Stimulated activated CD4-positive, alpha-beta T cell treated with anti-CD3 and anti-CD28 coated beads, Interleukin-4, amount 100 ng/mL, for 4 hours (primary cell): ENCODE measurements around the gene ZBED4.

Experiments
- DNase-seq, 2 experiments: peaks; one replicate each; pipeline ENCODE4 v3.0.0-alpha.2; 2020

The ZBED4 gene

DNA sequence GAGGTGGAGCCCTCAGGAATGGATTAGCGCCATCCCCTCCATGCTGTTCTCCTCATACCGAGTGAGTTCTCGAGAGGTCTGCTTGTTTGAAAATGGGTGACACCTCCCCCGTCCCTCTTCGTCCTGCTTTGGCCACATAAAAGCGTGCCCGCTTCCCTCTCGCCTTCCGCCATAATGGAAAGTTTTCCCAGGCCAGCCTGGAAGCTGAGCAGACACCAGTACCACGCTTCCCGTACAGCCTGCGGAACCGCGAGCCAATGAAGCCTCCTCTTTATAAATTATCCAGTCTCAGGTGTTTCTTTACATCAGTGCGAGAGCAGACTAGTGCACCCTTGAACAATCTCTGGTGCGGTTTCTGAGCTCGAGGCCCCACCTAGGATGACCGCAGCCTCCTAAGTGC is 51.8 kb downstream of the ZBED4 start:
- DNase-seq: no peak

DNA sequence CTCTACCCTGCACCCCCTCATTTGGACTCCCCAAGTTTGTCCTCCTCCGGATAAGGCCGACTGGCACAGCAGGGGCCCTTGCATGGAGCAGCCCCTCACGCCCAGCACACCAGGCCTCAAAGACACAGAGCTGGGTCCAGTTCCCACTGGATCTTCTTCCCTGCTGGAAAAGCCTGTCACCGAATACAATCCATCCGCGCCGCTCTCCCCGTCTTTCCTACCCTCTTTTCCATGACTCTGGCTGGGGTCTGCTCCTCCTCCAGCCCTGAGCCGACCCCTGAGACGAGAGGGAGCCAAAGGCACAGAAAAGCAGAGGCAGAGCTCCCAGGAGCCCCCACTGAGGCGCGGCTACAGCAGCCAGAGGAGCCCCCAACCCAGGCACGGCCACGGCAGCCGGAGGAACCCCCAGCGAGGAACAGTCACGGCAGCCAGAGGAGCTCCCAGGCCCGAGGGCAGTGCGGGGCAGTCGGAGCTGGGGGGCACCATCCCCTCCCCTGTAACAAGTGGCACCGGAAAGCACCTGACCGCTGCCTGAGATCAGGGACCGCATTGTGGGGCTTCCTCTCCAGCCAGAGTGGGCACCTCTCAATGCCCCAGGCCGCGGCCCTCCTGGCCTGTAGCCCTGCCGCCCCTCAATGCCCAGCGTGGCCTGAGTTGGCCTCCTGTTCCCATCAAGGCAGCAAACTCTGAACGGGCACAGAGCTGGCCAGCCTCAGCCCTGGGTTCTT is 52.6 kb downstream of the ZBED4 start:
- DNase-seq: no peak

DNA sequence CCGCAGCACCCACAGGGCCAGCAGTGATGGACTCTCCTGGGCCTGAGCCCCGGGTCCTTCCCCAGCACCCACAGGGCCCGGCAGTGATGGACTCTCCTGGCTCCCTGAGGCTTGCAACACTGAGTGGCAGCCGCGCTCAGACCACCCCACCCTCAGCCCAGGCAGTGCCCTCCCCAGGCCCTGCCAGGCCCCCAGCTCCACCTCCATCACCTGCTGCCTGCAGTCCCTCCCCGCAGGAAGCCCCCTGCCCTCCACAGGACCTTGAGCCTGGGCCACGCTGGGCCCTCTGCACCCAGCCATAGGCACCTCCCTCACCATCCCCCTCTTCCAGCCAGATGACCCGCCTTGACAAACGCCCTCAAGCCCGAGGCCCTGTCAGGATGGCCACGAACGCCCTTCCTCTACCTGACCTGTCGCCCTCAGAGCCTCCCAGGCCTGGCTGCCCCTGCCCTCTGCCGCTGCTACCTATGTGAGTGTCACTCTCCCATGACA is 53.2 kb downstream of the ZBED4 start:
- DNase-seq: no peak

DNA sequence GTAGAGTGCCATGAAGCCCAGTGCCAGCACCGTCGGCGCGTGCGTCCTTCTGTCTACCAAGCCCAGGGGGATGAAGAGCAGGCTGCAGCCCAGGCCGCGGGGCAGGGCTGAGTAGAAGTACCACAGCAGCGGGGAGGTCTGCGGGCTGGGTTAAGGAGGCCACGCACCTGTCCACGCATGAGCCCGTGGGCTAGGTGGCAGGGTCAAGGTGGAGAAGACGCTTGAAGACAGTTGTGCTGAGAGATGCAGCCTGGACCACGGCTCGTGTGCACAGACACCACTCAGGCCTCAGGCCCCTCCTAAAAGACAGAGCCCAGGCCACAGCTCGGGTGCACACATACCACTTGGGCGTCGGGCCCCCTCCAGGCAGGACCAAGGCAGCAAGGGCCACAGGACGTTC is 54.2 kb downstream of the ZBED4 start:
- no peak for DNase-seq

DNA sequence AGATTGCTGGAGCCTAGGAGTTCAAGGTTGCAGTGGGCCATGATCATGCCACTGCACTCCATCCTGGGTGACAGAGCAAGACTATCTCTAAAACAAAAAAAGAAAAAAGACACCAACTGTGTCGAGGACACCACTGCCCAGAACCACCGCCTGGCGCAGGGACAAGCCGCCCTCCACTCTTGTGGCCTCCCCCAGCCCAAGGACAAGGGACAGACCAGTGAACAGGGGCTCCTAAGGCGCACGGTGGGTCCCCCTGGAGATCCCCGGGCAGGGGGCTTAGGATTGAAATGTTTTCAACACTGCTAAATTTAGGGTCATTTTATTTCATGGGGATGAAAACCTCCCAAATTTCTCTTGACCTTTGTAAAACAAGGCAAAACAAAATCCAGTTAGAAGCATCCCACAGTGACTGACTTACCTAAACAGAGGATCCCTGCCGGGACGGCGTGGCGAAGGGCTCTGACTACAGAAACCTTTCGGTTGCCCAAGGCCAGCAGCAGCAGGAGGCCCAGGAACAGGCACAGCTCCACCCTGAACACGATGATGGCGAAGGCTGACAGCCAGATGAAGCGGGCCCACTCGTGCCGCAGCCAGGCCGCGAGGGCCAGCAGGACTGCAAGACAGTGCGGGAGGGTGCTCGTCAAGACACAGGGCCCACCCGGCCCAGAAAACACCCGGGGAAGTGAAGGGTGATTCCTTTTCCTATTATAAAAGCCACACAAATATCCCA is 56.0 kb downstream of the ZBED4 start:
- no peak for DNase-seq

DNA sequence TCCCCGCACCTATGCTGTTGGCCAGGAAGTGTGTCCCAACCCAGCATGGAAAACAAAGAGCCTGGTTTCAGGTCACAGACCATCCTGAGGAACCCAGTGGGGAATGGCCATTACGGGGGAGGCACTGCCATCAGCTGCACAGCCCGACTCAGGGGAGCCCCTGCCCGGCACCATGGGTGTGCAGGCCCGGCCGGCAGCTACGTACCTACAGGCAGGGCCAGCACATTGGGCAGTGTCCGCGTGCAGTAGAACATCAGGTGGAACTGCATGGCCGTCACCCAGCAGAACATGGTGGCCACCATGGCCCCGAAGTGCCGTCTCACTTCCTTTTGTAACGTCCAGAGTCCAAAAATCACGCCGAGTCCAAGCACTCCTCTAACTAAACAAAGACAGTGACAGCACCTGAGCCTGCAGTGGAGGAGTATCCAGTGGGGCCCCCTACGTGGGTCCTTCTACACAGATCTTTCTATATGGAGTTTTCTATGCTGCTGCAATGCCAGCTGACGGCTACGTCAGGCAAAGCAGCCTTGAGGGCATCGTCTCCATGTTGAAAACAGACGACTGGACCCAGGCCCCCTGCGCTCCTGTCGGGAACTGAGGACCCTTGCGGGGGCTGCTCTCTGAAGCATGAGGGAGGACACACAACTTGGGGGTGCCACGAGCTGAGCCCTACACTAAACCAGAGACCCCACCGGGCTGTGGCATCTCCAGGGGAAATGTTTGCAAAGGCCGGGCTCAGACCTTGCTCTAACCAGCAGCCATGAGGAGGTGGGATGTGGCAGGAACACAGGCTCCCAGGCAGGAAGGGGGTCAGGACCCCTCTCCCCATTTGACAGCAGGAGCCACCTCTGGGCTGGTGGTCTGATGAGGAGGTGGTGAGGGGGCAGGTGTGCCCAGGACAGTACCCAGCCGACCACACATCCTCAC is 56.8 kb downstream of the ZBED4 start:
- no peak for DNase-seq

DNA sequence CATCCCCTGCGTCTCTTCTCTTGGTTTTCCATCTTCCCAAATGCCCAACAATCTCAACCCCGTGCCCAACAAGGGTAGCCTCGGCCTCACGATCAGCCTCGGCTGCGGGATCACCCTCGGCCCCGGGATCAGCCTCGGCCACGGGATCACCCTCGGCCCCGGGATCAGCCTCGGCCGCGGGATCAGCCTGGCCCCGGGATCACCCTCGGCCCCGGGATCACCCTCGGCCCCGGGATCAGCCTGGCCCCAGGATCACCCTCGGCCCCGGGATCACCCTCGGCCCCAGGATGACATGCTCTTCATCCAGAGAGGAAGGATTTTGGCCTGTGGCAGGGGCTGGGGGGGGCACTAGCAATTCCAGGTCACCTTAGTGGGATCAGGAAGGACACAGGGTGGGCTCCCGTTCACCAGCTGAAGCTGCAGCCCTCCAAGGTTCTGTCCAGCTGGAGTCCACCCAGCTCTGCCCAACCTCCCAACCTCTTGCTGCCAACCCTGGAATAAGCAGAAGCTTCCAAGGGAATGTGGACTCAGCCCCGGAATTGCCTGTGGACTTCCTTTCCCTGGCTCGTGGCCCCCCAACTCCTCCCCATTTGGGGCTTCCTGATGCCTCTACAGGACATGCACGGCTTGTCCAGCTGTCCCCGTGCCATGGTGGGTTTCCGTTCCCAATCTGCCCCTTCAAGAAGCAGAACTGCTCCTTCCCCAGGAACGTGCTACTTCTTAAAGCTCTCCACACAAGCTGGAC is 58.4 kb downstream of the ZBED4 start:
- no peak for DNase-seq

DNA sequence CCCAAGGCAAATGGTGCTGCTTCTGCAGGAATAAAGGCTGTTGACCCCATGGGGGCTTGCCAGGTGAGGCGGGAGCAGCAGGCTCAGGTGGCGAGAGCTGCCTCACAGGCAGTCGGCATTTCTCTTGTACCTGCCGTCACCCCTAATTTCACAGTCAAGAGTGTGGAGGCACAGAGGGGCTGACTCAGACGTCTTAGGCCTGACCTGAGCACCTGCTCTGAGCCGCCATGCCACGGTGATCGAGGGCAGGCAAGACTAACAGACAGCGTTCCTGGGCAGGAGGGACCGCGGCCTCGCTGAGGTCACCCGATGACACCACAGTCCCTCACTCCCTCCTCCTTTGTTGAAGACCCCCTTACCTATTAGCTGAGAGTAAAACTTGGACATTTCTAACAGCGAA is 59.4 kb downstream of the ZBED4 start:
- DNase-seq: no peak

DNA sequence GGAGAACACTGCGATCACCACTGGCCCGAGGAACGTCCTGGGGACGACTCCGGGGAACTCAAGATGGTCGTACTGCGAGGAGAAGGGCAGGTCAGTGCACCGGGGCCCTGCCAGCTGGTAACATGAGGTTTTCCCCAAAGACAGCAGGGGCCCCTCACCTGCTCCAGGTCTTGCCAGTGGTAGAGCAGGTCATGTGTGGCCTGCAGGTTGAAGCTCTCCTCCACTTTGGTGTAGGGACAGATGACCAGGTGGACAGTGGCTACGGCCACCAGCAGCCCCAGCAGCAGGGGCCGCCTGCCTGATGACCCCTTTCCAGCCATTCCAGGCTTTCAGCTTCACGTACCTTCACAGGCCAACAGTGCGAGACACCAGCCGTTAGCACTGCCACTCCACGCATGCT is 59.8 kb downstream of the ZBED4 start:
- DNase-seq: no peak

DNA sequence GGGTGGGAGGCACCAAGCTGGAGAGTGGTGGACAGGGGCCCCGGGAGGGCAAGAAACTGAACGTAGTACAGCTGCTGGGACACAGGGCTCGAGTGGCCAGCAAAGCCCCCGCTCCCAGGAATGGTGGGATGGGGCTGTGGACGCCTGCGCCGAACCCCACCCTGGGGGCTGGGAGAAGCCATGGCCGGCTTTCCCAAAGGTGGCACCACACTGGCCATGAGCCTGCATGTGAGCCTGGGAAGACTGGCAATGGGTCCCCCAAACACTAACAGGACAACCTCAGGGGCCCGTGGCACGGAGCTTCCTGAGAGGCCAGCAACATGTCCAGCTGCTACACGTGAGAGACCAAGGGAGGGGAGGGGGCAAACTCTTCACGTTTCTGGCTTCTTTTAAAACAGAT is 60.6 kb downstream of the ZBED4 start:
- no peak for DNase-seq

DNA sequence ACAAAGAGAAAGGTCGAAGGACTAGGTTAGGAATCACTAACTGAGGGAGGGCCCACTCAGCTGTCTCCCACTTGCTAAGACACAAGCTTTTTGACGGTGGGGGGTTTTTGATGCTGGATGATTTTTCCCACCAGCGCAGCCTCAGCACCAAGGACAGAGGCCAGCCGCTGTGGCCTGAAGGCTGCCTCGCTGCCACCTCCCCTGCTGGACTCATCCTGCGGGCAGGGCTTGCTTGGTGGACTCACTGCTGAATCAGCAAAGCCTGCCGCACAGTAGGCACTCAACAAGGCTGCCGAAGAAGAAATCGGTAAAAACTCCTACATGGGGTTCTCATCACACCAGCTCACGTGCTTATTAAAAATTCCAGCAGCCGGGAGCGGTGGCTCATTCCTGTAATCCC is 62.0 kb downstream of the ZBED4 start:
- no peak for DNase-seq

DNA sequence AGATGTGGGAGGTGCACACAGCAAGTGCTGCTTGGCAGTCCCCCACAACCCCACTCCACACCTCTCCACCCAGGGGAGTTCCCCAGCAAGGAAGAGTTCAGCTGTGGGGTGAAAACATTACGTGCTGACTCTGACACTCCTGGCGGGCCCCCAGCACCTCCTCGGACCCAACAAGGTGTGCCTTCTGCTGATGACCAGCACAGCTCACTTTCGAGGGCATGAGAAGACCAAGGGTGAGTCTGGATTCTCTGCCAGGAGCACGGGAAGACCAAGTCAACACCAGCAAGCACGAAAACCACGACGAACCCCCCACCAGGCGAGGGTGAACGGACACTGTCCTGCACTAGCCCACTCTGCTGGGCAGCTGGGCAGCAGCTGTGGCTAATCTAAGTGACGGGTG is 63.2 kb downstream of the ZBED4 start:
- no peak for DNase-seq

DNA sequence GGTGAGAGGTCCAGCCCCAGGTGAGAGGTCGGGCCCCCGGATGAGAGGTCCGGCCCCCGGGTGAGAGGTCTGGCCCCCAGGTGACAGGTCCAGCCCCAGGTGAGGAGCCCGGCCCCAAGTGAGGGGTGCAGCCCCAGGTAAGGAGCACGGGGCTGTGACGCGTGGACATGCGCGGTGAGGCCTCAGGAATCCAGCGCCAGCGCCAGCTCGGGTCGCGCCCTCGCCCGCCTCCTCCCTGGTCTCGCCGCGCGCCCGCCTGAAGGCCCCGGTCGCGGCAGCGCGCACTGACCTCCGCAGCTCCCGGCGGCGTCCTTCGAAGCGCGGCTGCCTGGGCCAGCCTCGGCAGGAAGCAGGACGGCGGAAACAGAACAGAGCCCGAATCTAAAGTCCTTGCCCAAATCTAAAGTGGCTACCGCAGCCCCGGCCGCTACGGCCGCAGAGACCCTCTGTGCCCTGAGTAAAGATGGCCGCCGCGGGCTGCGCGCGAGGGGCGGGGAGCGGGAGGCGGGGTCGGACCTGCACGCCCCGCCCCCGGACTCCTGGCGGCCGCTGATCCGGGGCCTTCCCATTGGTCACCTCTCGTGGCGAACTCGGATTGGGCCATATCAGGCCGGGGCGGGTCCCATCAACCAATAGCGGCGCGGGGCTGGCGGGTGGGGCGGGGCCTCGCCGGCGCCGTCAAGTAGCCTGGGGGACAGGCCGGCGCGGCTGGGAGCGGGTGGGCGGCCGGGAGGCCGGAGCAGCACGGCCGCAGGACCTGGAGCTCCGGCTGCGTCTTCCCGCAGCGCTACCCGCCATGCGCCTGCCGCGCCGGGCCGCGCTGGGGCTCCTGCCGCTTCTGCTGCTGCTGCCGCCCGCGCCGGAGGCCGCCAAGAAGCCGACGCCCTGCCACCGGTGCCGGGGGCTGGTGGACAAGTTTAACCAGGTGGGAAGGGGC is 64.6 kb downstream of the ZBED4 start, which contains the start of the genes ALG12 and CRELD2:
Gene ALG12, minus strand, starts transcription at position 465 of the 937 bp plus-strand sequence. CDS start 4,673 bp downstream, outside the sequence.
Gene CRELD2, plus strand, starts transcription at position 661 of the 937 bp plus-strand sequence. Its CDS starts 136 bp downstream, at position 797.
- DNase-seq: peak; percentile 97

DNA sequence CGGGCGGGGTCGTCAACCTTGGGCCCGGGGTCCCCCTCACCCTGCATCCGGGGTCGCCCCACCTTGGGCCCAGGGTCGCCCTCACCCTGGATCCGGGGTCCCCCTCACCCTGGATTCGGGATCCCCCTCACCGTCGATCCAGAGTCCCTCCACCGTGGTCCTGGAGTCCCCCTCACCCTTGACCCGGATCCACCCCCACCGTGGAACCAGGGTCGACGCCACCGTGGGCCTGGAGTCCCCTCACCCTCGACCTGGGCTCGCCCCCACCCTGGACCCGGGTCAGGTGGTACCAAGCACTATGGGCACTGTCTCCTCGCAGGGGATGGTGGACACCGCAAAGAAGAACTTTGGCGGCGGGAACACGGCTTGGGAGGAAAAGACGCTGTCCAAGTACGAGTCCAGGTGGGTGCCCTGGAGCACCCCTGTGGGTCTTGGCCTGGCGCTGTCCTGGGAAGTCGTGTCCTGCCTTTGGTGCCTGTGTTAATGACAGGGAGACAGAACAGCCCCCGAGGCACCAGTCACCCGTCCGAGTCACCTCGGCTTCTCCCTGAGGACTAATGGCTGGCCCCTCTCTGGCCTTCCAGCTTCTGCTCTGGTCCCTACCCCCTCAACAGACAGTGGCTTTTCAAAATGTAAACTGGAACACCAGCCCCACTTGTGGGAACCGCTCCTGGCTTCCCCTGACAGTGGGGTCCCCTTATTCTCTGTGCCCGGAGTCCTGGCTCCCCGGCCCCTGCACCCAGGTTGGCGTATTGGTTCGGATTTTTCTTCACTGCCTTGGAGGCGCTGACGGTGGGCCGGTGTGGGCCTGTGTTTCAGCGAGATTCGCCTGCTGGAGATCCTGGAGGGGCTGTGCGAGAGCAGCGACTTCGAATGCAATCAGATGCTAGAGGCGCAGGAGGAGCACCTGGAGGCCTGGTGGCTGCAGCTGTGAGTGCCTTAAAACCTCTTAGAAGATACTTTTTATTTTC is 65.6 kb downstream of the ZBED4 start:
- no peak for DNase-seq

DNA sequence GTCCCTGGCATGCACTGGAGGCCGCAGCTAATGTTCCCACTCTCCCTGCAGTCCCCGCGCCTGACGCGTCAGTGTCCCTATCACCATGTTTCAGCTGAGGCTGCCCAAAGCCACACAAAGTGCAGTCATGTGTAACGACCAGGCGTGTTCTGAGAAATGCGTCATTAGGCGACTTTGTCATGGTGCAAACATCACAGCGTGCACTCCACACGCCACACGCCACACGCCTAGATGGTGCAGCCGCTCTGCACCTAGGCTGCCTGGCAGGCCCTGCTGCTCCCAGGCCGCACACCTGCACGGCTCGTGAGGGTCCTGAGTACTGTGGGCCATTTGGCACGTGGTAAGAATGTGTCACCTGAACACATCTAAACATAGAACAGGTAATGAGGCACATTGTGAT is 67.2 kb downstream of the ZBED4 start:
- no peak for DNase-seq

DNA sequence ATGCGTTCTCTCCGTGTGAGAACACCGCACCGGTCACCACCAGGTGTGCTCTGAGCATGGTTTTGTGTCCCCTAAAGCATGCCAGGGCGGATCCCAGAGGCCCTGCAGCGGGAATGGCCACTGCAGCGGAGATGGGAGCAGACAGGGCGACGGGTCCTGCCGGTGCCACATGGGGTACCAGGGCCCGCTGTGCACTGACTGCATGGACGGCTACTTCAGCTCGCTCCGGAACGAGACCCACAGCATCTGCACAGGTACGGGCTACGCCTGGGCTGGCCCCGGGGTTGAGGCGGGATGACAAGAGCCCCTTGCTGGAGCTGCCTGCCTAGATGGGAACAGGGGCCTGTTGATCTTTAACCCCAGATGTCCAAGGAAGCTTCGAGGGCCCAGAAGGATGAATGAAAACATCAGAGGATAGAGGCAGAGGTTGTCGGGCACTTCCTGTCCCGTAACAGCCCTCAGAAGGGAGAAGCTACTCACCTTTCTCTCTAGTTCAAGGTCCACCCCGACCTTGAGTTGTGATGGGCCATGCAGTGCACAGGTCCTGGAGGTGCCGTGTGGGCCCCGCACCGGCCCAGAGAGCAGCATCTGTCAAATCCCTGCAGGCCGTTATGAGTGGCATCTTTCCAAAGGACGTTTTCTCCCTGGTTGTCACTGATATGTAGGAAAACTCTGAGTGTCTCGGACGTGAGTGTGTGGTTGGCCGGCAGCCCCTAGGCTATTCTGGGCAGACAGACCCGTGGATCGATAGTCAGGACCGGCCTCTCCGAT is 68.0 kb downstream of the ZBED4 start:
- no peak for DNase-seq

DNA sequence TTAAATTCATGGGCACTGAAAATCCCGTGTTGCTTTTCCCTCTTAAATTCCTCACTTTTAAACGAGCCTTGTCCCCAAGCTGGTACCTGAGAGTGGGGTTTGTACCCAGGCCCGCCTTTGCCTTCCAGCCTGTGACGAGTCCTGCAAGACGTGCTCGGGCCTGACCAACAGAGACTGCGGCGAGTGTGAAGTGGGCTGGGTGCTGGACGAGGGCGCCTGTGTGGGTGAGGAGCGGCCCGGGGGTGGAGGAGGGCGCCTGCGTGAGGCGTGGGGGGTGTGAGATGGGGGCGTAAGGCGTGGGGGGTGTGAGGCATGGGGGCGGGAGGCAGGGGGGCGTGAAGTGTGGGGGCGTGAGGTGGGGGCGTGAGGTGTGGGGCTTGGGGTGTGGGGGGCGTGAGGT is 68.8 kb downstream of the ZBED4 start:
- no peak for DNase-seq

DNA sequence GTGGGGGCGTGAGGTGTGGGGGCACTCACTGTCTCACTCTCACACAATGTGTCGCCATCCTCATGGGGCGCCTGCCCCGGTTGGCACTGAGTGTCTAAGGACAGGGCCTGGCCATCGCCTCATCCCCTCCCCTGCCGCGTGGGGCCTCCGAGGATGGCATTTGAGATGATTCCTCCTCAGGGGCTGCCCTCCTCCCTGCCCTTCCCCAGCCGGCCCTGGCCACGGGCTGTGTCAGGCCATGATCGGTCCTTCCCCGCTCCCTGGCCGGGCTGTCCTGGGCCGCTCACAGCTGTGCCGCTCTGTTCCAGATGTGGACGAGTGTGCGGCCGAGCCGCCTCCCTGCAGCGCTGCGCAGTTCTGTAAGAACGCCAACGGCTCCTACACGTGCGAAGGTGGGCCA is 69.3 kb downstream of the ZBED4 start:
- no peak for DNase-seq

DNA sequence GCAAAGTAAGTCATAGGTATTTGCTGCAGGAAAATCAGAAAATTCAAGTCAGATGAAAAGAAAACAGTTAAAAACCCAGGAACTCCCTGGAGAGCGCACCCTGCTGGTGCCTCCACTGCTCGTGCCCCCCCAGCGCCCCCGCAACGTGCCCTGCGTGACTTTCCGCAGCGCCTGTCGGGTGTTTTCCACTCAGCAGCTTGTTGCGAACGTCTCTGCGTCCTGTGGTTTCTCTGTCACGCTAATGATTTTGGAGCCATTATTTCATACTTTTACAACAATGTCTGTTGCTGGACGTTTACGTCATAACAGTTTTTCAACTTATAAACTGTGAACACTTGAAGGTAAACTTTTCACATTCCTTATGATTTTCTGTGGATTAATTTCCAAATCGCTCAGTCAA is 69.8 kb downstream of the ZBED4 start:
- no peak for DNase-seq
